Aorta (tissue), 5 donors: Measurements from ENCODE around the gene SYT7. TPM values are rescaled to one million over a fixed set of nuclear protein-coding genes. Genes with fewer than 3 reads are reported as not detected.

Experiments
- ATAC-seq: fragments of 200-7000 bp; cut with Tn5 transposase; one replicate; pipeline ENCODE4 v1.9.1; 2022; ENCODE audit warnings: moderate library complexity; ENCODE audit not compliant: low FRiP score
- DNase-seq, 2 donors: peaks; one replicate each; pipeline ENCODE4 v3.0.0-alpha.2; 2020
- H3K27ac ChIP-seq, 2 donors: one replicate each; pipeline ENCODE4 v1.5.1; 2013; ENCODE audit warnings: low read length in 2 of 2, mild to moderate bottlenecking in 2 of 2, moderate library complexity in 2 of 2, control low read depth in 1 of 2, inconsistent platforms in 1 of 2, low read depth in 1 of 2
- H3K27me3 ChIP-seq, 2 donors: one replicate each; pipeline ENCODE4 v1.6.1; 2013; ENCODE audit warnings: control low read depth in 1 of 2, low read length in 1 of 2, mild to moderate bottlenecking in 1 of 2, moderate library complexity in 1 of 2; ENCODE audit not compliant: insufficient read depth in 2 of 2, control insufficient read depth in 1 of 2
- H3K36me3 ChIP-seq, 2 donors: one replicate each; pipeline ENCODE4 v1.6.1; 2013; ENCODE audit warnings: control low read depth in 1 of 2, low read length in 1 of 2, mild to moderate bottlenecking in 1 of 2; ENCODE audit not compliant: insufficient read depth in 2 of 2, control insufficient read depth in 1 of 2
- H3K4me1 ChIP-seq, 2 donors: one replicate each; pipeline ENCODE4 v1.6.1; 2013; ENCODE audit warnings: low read length in 2 of 2, control low read depth in 1 of 2, mild to moderate bottlenecking in 1 of 2, moderate library complexity in 1 of 2; ENCODE audit not compliant: insufficient read depth in 2 of 2, control insufficient read depth in 1 of 2
- H3K4me3 ChIP-seq, 2 donors: one replicate each; pipeline ENCODE4 v1.5.1; 2013; ENCODE audit warnings: low read length in 2 of 2, control low read depth in 1 of 2, mild to moderate bottlenecking in 1 of 2
- H3K9me3 ChIP-seq: one replicate; pipeline ENCODE4 v1.6.1; 2013; ENCODE audit warnings: mild to moderate bottlenecking, low read length; ENCODE audit not compliant: control insufficient read depth
- WGBS, 2 donors: extraction: QIAGEN DNeasy Blood & Tissue Kit; methylation state at CpG; one replicate each; pipeline ENCODE4 v1.1.7; 2013; 5-methylcytosine and 5-hydroxymethylcytosine counted together
- intact Hi-C, 2 donors: fragments of 100-400 bp; cut with DNase I; formaldehyde crosslinking; loops; one replicate each; pipeline versions ENCODE4 v1.14.2 to v1.15.0; 2022
- long read RNA-seq, 2 donors: library from polyadenylated mRNA; unstranded; transcript quantifications; one replicate each; pipeline ENCODE4 v2.0.0, GENCODE V29; 2020 to 2021
- polyA plus RNA-seq, 2 donors: library from polyadenylated mRNA; stranded (reverse); fragments of 200-250 nt; gene quantifications; one replicate each; pipeline ENCODE4 v1.2.3, GENCODE V29; 2013
- total RNA-seq, 2 donors: library from RNA; stranded (reverse); fragmentation: NEBNext Ultra II Directional; extraction: Animal tissue kit (Norgen Biotek cat#: 25700); gene quantifications; one replicate each; pipeline ENCODE4 v1.2.1, GENCODE V29; 2021
- donor health status: healthy with polysubstance abuse.
- donor health status: Bipolar disorder and iron deficiency.
- donor health status: DM: no; HTN: no; CAD: no.
- donor health status: DM: no; HTN: no; CAD: no.
- donor health status: DM: yes; HTN: yes; CAD: no.

The SYT7 gene, protein sequence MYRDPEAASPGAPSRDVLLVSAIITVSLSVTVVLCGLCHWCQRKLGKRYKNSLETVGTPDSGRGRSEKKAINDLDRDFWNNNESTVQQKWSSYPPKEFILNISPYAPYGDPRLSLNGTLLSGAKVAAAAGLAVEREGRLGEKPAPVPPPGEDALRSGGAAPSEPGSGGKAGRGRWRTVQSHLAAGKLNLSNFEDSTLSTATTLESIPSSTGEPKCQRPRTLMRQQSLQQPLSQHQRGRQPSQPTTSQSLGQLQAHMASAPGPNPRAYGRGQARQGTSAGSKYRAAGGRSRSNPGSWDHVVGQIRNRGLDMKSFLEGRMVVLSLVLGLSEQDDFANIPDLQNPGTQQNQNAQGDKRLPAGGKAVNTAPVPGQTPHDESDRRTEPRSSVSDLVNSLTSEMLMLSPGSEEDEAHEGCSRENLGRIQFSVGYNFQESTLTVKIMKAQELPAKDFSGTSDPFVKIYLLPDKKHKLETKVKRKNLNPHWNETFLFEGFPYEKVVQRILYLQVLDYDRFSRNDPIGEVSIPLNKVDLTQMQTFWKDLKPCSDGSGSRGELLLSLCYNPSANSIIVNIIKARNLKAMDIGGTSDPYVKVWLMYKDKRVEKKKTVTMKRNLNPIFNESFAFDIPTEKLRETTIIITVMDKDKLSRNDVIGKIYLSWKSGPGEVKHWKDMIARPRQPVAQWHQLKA
- total RNA-seq (1 to 10 TPM; 1.0 to 2.3 TPM), polyA plus RNA-seq (under 1 TPM; 0.20 to 0.88 TPM)
- long read RNA-seq, donor 1, partial matches to known transcripts: 0 of 1 reads
- long read RNA-seq, donor 1, other reads (novel, unspliced or antisense): 1 of 1 reads
- long read RNA-seq, donor 2, partial matches to known transcripts: 0 of 3 reads
- long read RNA-seq, donor 2, other reads (novel, unspliced or antisense): 3 of 3 reads

DNA sequence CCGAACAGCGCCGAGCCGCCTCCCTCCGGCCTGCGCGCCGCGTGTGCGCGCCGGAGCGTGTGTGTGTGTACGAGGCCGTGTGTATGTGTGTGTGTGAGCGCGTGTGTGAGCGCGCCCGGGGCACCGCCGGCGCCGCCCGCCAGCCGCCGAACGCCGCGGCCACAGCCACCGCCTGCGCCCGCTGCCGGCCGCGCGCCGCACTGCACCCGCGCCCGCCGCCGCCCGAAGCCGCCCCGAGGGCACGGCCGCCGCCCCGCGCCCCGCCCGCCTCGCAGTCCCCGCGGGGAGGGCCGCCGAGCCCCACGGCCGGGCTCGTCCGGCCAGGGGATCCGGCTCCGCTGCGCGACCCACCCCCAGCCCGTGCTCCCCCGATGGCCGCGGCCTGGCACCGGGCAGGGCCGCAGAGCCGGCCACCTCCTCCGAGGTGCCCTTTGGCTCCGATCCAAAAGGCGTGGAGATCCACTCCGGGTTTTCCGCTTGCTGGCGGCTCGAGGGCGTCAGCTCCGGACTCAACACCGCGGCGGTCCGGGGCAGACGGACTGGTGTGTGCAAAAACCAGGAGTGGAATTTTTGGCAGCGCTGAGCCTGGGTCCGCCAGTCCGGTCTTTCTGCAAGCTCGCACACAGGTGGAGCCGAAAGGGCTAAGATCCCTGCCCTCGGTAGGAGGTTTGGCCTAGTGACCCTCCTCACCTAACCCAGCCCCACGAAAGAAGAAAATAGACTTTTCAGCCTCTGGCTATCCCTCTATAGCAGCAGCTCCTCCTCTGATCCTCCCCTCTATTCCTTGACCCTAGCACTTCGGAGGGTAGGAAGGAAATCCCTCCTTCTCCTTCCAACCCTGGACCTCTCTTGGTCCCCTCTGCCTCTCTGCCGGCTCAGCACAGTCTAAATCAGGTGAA, at the start of gene SYT7:
TSS of gene SYT7 (minus strand) at position 47 of the 899 bp plus-strand sequence. CDS start 256 bp downstream, outside the sequence.
- peak; percentile 91 for ATAC-seq
- intact Hi-C loops: loop anchor here (5.0 kb wide), 2 partner anchors 46 to 526 kb away; no protein-coding TSS in a partner anchor
- Histone ChIP-seq H3K27me3 (no peaks in the 10 kb centered on the region), H3K9me3 (no peaks in the 10 kb centered on the region), H3K36me3 (no peaks in the 10 kb centered on the region), H3K4me3 (peak within 1 kb of the TSS; percentile 28 to 82), H3K27ac (no peak within 1 kb of the TSS), H3K4me1 (no peaks in the 10 kb centered on the region)
- 1% methylated on average over 45 to 96 of the region's 96 CpGs for WGBS, 2 donors
- DNase-seq: peak; percentile 97 to 99

DNA sequence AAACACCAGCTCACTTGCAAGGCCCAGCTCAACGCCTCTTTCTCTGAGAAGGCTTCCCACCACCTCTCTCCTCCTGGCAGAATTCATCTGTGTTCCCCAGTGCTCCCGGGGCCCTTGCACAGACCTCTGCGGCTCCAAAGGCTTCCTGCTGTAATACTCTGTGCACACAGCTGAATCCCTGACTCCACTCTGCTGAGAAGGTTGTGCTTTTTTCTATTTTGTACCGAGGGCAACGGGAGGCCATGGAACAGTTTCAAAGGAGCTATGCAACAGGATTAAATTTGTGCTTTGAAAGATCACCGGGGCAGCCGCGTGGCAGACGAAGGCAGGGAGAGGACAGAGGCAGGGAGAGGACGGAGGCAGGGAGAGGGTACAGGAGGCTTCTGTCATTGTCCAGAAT, 49.2 kb upstream of the SYT7 start:
- H3K4me1 ChIP-seq: no peaks in the 10 kb centered on the region
- H3K36me3 ChIP-seq: no peaks in the 10 kb centered on the region
- WGBS, 2 donors: 40 to 56% methylated on average over 10 of the region's 10 CpGs
- H3K4me3 ChIP-seq: no peak overlapping the region
- H3K27me3 ChIP-seq: no peaks in the 10 kb centered on the region
- DNase-seq (no peak), ATAC-seq (no peak)
- no peak overlapping the region for H3K27ac ChIP-seq
- no peaks in the 10 kb centered on the region for H3K9me3 ChIP-seq
- intact Hi-C loops: loop anchor here in 1 of 2 donors (10.0 kb wide), 1 partner anchor 145 kb away; a partner anchor contains a TSS

DNA sequence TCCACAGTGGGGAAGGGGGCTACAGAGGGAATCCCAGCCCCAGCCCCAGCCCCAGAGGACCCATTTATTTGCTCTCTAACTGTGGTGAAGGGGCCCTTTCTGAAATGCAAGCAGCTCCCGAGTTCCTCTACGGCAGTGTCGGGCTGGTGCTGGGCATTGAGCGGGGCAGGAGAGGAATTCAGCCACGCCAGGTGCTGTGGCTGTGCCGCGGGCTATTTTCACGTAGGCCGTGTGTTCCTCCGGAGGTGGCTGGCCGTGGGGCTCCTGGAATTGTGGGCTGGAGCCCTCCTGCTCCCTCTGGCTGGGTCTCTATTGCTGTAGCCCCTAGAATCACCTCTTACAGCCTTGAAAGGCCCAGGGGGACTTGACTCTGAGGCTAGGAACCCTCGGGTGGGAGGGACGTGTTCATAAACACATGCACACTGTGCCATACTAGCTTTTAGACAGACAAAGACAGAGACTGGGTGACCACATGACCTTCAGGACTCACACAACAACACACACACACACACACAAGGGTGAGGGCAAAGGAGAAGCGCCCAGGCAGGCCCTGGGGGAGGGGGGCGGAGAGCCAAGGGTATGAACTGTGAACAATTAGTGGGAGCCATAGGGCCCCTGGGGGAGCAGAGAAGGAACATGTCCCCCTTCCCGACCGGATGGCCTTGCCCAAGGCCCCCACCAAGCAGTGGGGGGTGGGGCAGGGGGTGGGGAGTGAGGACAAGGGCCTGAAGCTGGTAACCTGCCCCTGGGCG, 48.4 kb upstream of the SYT7 start:
- DNase-seq: no peak
- Histone ChIP-seq H3K27me3 (no peaks in the 10 kb centered on the region), H3K27ac (no peak overlapping the region), H3K4me1 (no peaks in the 10 kb centered on the region), H3K36me3 (no peaks in the 10 kb centered on the region), H3K9me3 (no peaks in the 10 kb centered on the region), H3K4me3 (no peak overlapping the region)
- WGBS, 2 donors: 90 to 94% methylated on average over 18 of the region's 18 CpGs
- ATAC-seq: no peak
- intact Hi-C loops: loop anchor here (5.0 to 10.0 kb wide), 3 partner anchors 47 to 147 kb away; partner anchors contain the start of gene SYT7 (in 1 of the 2)

DNA sequence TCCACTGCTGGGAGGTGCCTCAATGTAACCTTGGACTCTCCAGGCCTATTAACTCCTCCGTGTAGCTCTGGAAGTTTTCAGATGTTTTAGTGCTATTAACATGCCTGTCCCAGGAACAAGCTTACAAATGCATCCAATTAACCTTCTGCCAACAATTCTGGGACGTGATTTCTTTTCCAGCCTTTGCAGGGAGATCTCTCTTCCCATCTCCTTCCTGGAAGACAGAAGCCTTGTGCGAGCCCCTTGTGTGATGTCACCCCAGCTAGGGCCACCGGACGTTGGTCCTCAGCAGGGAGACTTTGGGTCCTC, 47.7 kb upstream of the SYT7 start:
- Histone ChIP-seq H3K4me1 (no peaks in the 10 kb centered on the region), H3K4me3 (no peak overlapping the region), H3K27ac (no peak overlapping the region), H3K27me3 (no peaks in the 10 kb centered on the region), H3K9me3 (no peaks in the 10 kb centered on the region), H3K36me3 (no peaks in the 10 kb centered on the region)
- 69 to 77% methylated on average over 5 of the region's 5 CpGs for WGBS, 2 donors
- intact Hi-C loops: loop anchor here (5.0 to 10.0 kb wide), 3 partner anchors 46 to 146 kb away; partner anchors contain the start of gene SYT7 (in 1 of the 2)
- ATAC-seq (no peak), DNase-seq (no peak)

DNA sequence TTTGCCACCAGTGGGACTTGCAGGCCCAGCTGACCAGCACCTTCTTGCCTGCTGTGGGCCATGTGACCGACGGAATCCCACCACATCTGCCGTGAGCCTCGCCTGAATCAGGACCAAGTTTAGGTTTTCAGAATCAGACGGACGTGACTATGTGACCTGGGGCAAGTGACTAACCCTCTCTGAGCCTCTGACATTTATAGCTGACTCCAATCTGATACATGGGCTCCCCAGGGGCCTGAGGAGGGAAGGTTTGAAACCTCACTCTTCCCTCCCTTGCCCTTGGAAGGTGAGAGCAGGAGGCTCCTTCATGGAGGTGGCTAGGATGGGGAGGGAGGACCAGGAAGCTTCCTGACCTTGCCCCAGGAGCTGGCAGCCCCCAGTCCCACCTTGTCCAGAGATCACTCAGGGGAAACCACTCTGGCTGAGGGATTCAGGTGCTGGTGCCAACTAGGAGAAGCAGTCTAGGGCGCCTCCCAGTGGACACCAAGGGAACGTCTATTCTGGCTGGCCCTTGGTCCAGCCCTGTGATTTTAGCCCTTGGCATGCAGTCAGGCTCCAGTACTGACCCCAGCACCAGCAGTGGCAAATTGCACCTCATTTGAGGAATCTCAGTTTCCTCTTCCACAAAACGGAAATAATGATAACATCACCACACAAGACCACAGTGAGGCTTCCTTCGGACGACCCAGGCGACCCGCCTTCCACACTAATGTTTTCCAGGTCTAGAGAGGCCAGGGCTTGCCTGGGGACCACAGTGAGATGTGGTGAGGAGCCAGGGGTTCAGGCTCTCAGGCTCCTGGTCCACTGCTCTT, 47.2 kb upstream of the SYT7 start:
- DNase-seq (peak; percentile 76 to 83), ATAC-seq (peak; percentile 74)
- intact Hi-C loops: loop anchor here (5.0 to 10.0 kb wide), 3 partner anchors 46 to 146 kb away; partner anchors contain the start of gene SYT7 (in 1 of the 2)
- Histone ChIP-seq H3K27me3 (no peaks in the 10 kb centered on the region), H3K9me3 (no peaks in the 10 kb centered on the region), H3K27ac (no peak overlapping the region), H3K36me3 (no peaks in the 10 kb centered on the region), H3K4me1 (no peaks in the 10 kb centered on the region), H3K4me3 (no peak overlapping the region)
- WGBS, 2 donors: 76 to 79% methylated on average over 13 of the region's 13 CpGs

DNA sequence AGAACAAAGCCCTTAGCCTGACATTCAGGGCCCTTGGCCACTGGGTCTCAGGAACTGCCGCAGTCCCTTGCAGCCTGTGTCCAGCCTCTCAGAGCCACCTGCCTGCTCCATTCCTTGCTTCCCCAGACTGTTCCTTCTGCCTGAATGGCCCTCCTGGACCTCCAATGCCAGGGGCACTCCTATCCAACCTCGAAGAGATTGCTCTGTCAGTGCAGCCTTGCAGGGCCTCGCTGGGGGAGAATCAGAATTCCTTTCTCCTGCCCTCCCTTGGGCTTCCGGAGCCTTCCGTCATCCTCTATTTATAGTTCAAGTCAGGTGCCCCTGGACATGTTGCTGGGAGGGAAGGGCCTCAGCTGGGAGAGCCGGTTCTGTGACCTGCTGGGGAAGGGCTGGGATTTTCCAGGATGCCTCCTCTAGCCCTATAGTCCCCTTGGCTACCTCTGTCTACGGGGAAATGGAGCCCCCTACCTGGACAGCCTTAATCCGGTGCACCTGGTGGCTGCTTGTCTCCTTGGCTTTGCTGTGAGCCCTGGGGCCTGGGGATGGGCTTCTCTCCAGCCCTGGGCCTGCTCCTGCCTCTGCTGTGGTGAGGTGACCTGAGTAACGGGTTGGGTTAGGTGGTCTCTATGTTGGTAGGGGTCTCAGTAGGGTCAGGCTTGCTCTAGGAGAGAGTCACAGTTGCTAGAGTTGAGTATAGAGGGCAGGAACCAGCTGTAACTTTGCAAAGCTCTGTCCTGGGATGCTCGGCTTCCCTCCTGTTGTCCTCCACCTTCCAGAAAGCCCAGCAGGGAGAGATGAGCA, 45.9 kb upstream of the SYT7 start:
- ATAC-seq (no peak), DNase-seq (no peak)
- Histone ChIP-seq H3K27me3 (no peaks in the 10 kb centered on the region), H3K4me3 (no peak overlapping the region), H3K4me1 (no peaks in the 10 kb centered on the region), H3K36me3 (no peaks in the 10 kb centered on the region), H3K27ac (no peak overlapping the region), H3K9me3 (no peaks in the 10 kb centered on the region)
- intact Hi-C loops: loop anchor here (5.0 to 10.0 kb wide), 3 partner anchors 44 to 144 kb away; partner anchors contain the start of gene SYT7 (in 1 of the 2)
- 52 to 53% methylated on average over 10 of the region's 10 CpGs for WGBS, 2 donors

DNA sequence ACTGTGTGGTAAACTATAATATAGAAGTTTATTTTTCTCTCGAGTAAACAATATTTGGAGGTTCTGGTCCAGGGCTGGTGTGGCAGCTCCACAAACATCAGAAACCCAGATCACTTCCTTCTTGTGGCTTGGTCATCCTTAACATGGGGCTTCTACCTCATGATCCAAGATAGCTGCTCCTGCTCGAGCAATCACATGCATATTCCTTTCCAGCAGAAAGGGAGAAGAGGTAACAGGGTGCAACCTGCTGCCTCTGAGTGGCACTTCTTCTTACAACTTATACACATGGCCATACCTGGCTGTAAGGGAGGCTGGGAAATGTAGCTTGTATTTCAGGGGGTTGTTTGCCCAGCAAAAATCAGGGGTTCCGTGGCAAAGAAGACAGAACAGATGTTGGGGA, 44.6 kb upstream of the SYT7 start:
- Histone ChIP-seq H3K9me3 (no peaks in the 10 kb centered on the region), H3K4me3 (no peak overlapping the region), H3K4me1 (no peaks in the 10 kb centered on the region), H3K27ac (no peak overlapping the region), H3K36me3 (no peaks in the 10 kb centered on the region), H3K27me3 (no peaks in the 10 kb centered on the region)
- intact Hi-C loops: loop anchor here (5.0 to 10.0 kb wide), 3 partner anchors 43 to 143 kb away; partner anchors contain the start of gene SYT7 (in 1 of the 2)
- ATAC-seq (no peak), DNase-seq (no peak)
- WGBS, 2 donors: 94 to 95% methylated on average over 3 of the region's 3 CpGs
